ENCODE results near the gene TBXAS1. TPM values are rescaled to one million over a fixed set of nuclear protein-coding genes. Genes with fewer than 3 reads are reported as not detected.

The TBXAS1 gene
- total RNA-seq, 4 donors from 2014 or later: 0.41 to 5.2 (median 3.3) TPM

DNA sequence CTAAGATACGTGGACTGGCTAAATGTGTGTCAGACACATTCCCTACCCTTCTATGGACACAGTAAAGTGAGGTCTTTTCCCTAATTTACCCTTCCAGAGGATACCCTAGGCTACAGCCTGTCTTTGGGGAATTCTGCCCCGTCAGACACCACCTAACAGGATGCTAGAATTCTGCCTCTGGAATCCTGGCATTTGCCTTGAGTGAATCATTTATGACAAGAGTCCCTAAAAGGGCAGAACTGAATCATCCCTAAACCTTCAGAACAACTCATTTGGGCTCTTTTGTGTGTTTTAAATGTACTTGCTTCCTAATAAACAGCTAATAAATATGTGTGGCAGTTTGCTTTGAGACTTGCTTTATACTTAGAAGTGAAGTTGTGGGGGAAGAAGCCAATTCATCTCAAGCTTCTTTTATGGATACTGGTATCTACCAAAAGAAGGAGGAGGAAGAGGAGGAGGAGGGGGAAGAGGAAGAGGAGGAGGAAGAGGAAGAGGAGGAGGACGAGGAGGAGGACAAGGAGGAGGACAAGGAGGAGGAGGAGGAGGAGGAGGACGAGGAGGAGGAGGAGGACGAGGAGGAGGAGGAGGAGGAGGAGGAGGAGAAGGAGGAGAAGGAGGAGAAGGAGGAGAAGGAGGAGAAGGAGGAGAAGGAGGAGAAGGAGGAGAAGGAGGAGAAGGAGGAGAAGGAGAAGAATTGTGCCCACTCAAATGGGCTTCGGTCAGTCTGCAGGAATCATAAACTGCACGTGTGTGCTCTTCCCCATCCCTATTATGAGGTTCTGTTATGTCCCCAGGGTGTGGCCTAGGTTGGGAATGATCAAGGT is 206.5 kb downstream of the TBXAS1 start:
- DNase-seq: no peak
- H3K4me3 ChIP-seq: no peak overlapping the region
- TF ChIP-seq, protein P1, sequence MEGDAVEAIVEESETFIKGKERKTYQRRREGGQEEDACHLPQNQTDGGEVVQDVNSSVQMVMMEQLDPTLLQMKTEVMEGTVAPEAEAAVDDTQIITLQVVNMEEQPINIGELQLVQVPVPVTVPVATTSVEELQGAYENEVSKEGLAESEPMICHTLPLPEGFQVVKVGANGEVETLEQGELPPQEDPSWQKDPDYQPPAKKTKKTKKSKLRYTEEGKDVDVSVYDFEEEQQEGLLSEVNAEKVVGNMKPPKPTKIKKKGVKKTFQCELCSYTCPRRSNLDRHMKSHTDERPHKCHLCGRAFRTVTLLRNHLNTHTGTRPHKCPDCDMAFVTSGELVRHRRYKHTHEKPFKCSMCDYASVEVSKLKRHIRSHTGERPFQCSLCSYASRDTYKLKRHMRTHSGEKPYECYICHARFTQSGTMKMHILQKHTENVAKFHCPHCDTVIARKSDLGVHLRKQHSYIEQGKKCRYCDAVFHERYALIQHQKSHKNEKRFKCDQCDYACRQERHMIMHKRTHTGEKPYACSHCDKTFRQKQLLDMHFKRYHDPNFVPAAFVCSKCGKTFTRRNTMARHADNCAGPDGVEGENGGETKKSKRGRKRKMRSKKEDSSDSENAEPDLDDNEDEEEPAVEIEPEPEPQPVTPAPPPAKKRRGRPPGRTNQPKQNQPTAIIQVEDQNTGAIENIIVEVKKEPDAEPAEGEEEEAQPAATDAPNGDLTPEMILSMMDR (IDR thresholded peaks at IDR 0.05 in 4 of 5, conservative IDR thresholded peaks at IDR 0.05 in 1 of 5): no peak
- TF ChIP-seq POLR2A (IDR thresholded peaks at IDR 0.05): no peak
- no peaks in the 10 kb centered on the region for H3K9me3 ChIP-seq
- H3K36me3 ChIP-seq: no peaks in the 10 kb centered on the region
- intact Hi-C loops (cut with DNase I; ENCODE audit: low total_unique reads) (no loop called here), in situ Hi-C loops (cut with MboI; ENCODE audit: low sequenced_read_pairs in 4 of 4) (no loop called here)
- H3K4me1 ChIP-seq: no peaks in the 10 kb centered on the region
- ATAC-seq: no peak
- no peaks in the 10 kb centered on the region for H3K27me3 ChIP-seq
- H3K27ac ChIP-seq: no peak overlapping the region

DNA sequence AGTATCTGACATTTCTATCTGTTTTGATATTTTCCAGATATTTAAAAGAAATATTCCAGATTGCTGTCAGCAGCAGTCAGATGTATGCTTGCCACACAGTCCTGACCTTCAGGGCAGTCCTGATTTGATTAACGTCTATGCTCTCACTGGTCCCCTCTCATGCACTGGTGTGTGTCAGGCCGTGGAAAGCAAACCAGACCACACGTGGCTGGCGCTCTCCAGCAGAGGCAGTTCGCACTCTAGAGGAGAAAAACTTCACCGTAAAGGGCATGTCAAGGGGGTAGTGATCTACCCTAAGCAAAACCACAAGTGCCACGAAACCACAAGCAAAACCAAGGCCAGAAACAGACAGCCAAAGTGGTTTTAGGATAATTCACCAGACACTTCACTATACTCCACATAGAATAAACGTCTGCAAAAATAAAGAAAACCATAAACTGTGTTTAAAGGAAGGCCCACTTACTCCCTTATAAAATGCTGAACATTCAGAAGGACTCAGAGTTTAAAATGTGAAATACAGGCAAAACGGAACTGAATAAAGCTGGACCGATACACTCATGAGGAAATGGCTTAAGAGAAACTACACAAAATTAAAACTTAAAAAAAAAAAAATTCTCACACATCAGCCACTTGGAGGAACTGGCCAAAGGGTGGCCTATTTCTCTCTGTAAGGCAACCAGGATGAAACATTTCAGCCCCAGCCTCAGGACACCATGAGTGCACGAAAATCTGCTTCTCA is 207.3 kb downstream of the TBXAS1 start:
- Histone ChIP-seq H3K9me3 (no peaks in the 10 kb centered on the region), H3K27ac (no peak overlapping the region), H3K36me3 (no peaks in the 10 kb centered on the region), H3K27me3 (no peaks in the 10 kb centered on the region), H3K4me1 (no peaks in the 10 kb centered on the region), H3K4me3 (no peak overlapping the region)
- TF ChIP-seq, protein P1 (IDR thresholded peaks at IDR 0.05 in 4 of 5, conservative IDR thresholded peaks at IDR 0.05 in 1 of 5): no peak
- no peak for TF ChIP-seq POLR2A (IDR thresholded peaks at IDR 0.05)
- intact Hi-C loops (cut with DNase I; ENCODE audit: low total_unique reads): no loop called here
- in situ Hi-C loops (cut with MboI; ENCODE audit: low sequenced_read_pairs in 4 of 4): no loop called here
- DNase-seq (no peak), ATAC-seq (no peak)

DNA sequence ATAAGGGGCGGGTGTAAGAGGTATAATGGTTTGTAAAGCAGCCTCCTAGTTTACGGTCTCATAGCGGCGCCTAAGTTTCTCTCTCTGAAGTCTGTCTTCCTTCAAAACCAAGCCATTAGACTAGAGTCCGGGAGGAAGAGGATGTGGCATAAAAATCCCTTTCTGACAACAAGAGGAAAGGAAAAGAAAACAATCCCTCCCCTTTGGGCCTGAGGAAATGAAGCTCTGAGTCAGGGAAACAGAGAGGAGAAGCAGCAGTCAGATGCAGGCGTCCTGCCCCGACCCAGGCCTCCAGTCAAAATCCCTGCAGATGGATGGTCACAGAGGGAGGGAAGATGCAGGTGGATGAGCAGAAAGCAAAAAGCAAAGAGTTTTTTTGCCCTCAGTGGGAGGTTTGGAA is 210.0 kb downstream of the TBXAS1 start:
- no peak overlapping the region for H3K27ac ChIP-seq
- no peak overlapping the region for H3K4me3 ChIP-seq
- in situ Hi-C loops (cut with MboI; ENCODE audit: low sequenced_read_pairs in 4 of 4) (no loop called here), intact Hi-C loops (cut with DNase I; ENCODE audit: low total_unique reads) (no loop called here)
- no peak for ATAC-seq
- no peaks in the 10 kb centered on the region for H3K4me1 ChIP-seq
- no peaks in the 10 kb centered on the region for H3K9me3 ChIP-seq
- H3K27me3 ChIP-seq: no peaks in the 10 kb centered on the region
- H3K36me3 ChIP-seq: no peaks in the 10 kb centered on the region
- no peak for TF ChIP-seq POLR2A (IDR thresholded peaks at IDR 0.05)
- TF ChIP-seq, protein P1 (IDR thresholded peaks at IDR 0.05 in 4 of 5, conservative IDR thresholded peaks at IDR 0.05 in 1 of 5): no peak
- no peak for DNase-seq

DNA sequence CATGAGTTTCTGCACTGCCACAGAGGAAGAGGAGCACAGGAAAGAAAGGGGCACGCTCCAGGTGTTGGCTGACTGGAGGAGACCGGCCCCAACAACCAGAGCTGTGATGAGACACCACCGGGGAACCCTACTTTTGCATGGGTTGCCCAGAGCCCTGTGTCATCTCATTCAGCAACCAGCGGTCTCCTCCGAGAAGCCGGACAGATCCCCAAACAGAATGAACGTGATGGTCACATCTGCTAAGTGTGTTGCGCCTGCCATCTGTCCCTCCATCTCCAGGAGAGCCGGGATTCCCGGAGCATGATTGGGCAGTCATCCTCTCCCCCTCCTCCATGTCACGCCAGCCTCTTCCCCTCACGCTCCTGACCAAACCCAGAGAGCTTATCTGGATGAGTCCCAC is 210.8 kb downstream of the TBXAS1 start:
- DNase-seq (no peak), ATAC-seq (no peak)
- Histone ChIP-seq H3K27me3 (no peaks in the 10 kb centered on the region), H3K4me1 (no peaks in the 10 kb centered on the region), H3K9me3 (no peaks in the 10 kb centered on the region), H3K4me3 (no peak overlapping the region), H3K36me3 (no peaks in the 10 kb centered on the region), H3K27ac (no peak overlapping the region)
- intact Hi-C loops (cut with DNase I; ENCODE audit: low total_unique reads): no loop called here
- in situ Hi-C loops (cut with MboI; ENCODE audit: low sequenced_read_pairs in 4 of 4): no loop called here
- TF ChIP-seq POLR2A (IDR thresholded peaks at IDR 0.05): no peak
- TF ChIP-seq, protein P1 (IDR thresholded peaks at IDR 0.05 in 4 of 5, conservative IDR thresholded peaks at IDR 0.05 in 1 of 5): no peak

Data from gastrocnemius medialis (tissue), 4 donors.